Gastroesophageal sphincter (tissue), 4 donors: ENCODE data around the gene CD38. TPM values are rescaled to one million over a fixed set of nuclear protein-coding genes. Genes with fewer than 3 reads are reported as not detected.

Experiments used
- ATAC-seq: fragments of 150-250 bp; one replicate; pipeline ENCODE4 v1.9.1; 2016; ENCODE audit warnings: mild to moderate bottlenecking, moderate library complexity
- H3K27ac ChIP-seq, 4 donors: fragments of 200-600 bp; sonication (generic) in 3 of 4; 1 replicate in 3 of 4; 2 replicates in 1 of 4; pipeline ENCODE4 v1.5.1; 2016 to 2019
- H3K27me3 ChIP-seq: fragments of 200-600 bp; sonication (generic); one replicate; pipeline ENCODE4 v1.5.1; 2019
- H3K36me3 ChIP-seq, 2 donors: fragments of 200-600 bp; sonication (generic); one replicate each; pipeline ENCODE4 v1.5.1; 2019; ENCODE audit warnings: control low read depth in 1 of 2
- H3K4me1 ChIP-seq, 3 donors: fragments of 200-600 bp; sonication (generic); 1 replicate in 2 of 3; 2 replicates in 1 of 3; pipeline ENCODE4 v1.5.1; 2016 to 2019; ENCODE audit warnings: control low read depth in 2 of 3
- H3K4me3 ChIP-seq, 2 donors: fragments of 200-600 bp; sonication (generic); one replicate each; pipeline ENCODE4 v1.5.1; 2019; ENCODE audit warnings: mild to moderate bottlenecking in 1 of 2, moderate library complexity in 1 of 2
- H3K9me3 ChIP-seq, 3 donors: fragments of 200-600 bp; sonication (generic); one replicate each; pipeline ENCODE4 v1.5.1; 2017 to 2019; ENCODE audit warnings: control low read depth in 2 of 3
- CTCF ChIP-seq, 4 experiments: fragments of 200-600 bp in 2 of 4; fragments of 450-650 bp in 2 of 4; sonication (generic) in 1 of 4; IDR thresholded peaks; one replicate each; pipeline ENCODE4 v1.5.1; 2017 to 2019; ENCODE audit warnings: antibody characterized with exemption in 4 of 4, mild to moderate bottlenecking in 2 of 4, moderate library complexity in 2 of 4
- EP300 ChIP-seq: sonication (generic); formaldehyde crosslinking; IDR thresholded peaks from one replicate; pipeline ENCODE4 v1.6.1; 2017; ENCODE audit warnings: antibody characterized with exemption, mild to moderate bottlenecking
- POLR2A ChIP-seq, 2 donors: fragments of 450-650 bp; IDR thresholded peaks; one replicate each; pipeline ENCODE4 v1.6.1; 2017; ENCODE audit warnings: antibody characterized with exemption in 2 of 2, mild to moderate bottlenecking in 2 of 2, moderate library complexity in 1 of 2
- POLR2AphosphoS5 ChIP-seq: sonication (generic); formaldehyde crosslinking; IDR thresholded peaks from one replicate; pipeline ENCODE4 v1.6.1; 2017; ENCODE audit warnings: antibody characterized with exemption
- WGBS, 2 donors: methylation state at CpG; one replicate each; pipeline ENCODE4 v1.1.5; 2018; ENCODE audit warnings: low coverage in 1 of 2; 5-methylcytosine and 5-hydroxymethylcytosine counted together
- total RNA-seq, 4 donors: library from RNA; depleted of rRNA; stranded (reverse); fragments of >200 nt; gene quantifications; one replicate each; pipeline ENCODE4 v1.1.0, GENCODE V29; 2016

The CD38 gene
- total RNA-seq, 4 donors from 2014 or later: 1.0 to 5.8 (median 2.4) TPM

DNA sequence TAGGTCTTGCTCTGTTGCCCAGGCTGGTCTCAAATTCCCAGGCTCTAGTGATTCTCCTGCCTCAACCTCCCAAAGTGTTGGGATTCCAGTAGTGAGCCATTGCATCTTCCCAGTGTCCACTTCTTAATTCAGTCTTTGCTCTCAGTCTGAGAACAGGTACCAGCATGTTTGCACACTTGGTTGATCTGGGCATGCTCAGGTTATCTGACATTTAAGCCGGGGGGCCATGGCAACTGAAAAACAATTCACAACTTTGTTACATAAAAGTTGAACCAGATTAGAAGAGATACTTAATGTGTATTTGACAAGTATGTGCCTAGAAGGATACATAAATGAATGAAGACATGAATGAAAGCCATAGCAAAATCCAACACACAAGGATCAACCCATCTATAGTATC, 121.4 kb downstream of the CD38 start:
- Histone ChIP-seq H3K36me3 (no peaks in the 10 kb centered on the region), H3K27ac (no peak overlapping the region), H3K27me3 (no peaks in the 10 kb centered on the region), H3K4me3 (no peak overlapping the region), H3K4me1 (peaks cover 0 to 8% (median 3%) of the 10 kb centered on the region in 3 donors), H3K9me3 (no peaks in the 10 kb centered on the region)
- 83 to 86% methylated on average over 1 of the region's 1 CpG for WGBS, 2 donors
- no peak for ATAC-seq
- TF ChIP-seq CTCF (IDR thresholded peaks at IDR 0.05) (no peak), POLR2AphosphoS5 (no peak), EP300 (no peak), POLR2A (IDR thresholded peaks at IDR 0.05) (no peak)

DNA sequence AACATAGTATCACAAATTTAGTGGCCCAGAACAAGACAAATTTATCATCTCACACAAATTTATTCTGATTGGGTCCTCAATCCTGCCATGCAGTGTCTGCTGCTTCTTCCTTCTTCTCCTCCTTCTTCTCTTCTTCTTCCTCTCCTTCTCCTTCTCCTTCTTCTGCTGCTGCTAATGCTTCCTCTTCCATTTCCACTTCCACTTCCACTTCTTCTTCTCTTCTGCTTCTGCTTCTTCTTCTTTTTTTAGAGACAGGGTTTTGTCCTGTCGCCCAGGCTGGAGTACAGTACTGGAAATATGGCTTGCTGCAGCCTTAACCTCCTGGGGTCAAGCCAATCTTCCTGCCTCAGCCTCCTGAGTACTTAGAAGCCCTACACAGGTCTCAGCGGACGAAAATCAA, 122.9 kb downstream of the CD38 start:
- ATAC-seq: no peak
- no peaks in the 10 kb centered on the region for H3K9me3 ChIP-seq
- WGBS, 2 donors: 73 to 82% methylated on average over 3 of the region's 3 CpGs
- H3K27me3 ChIP-seq: peaks cover 1% of the 10 kb centered on the region
- peaks cover 0 to 5% (median 0%) of the 10 kb centered on the region in 3 donors for H3K4me1 ChIP-seq
- TF ChIP-seq POLR2A (IDR thresholded peaks at IDR 0.05) (no peak), EP300 (no peak), CTCF (IDR thresholded peaks at IDR 0.05) (no peak), POLR2AphosphoS5 (no peak)
- H3K36me3 ChIP-seq: no peaks in the 10 kb centered on the region
- no peak overlapping the region for H3K4me3 ChIP-seq
- no peak overlapping the region for H3K27ac ChIP-seq

- H3K4me3 ChIP-seq: no peak overlapping the region
Observed at GRCh38 chr4:15901998-15902397, 123.9 kb downstream of the CD38 start.

GRCh38 chr4:15902746-15903145, 124.6 kb downstream of the CD38 start:
- H3K36me3 ChIP-seq: no peaks in the 10 kb centered on the region
- no peaks in the 10 kb centered on the region for H3K9me3 ChIP-seq
- ATAC-seq: no peak
- peaks cover 0 to 9% (median 0%) of the 10 kb centered on the region in 3 donors for H3K4me1 ChIP-seq
- H3K27ac ChIP-seq: no peak overlapping the region
- WGBS, 2 donors: 78 to 94% methylated on average over 2 of the region's 2 CpGs
- no peak for TF ChIP-seq POLR2A (IDR thresholded peaks at IDR 0.05)
- no peak for TF ChIP-seq POLR2AphosphoS5
- no peak for TF ChIP-seq EP300
- no peak for TF ChIP-seq CTCF (IDR thresholded peaks at IDR 0.05)
- peaks cover 4% of the 10 kb centered on the region for H3K27me3 ChIP-seq
- no peak overlapping the region for H3K4me3 ChIP-seq

More at GRCh38 chr4:15901998-15902397, 123.9 kb downstream of the CD38 start:
- no peak for TF ChIP-seq POLR2A (IDR thresholded peaks at IDR 0.05)
- TF ChIP-seq CTCF (IDR thresholded peaks at IDR 0.05): no peak
- no peak for TF ChIP-seq EP300
- TF ChIP-seq POLR2AphosphoS5: no peak
- H3K4me1 ChIP-seq: peaks cover 0 to 5% (median 0%) of the 10 kb centered on the region in 3 donors
- no peaks in the 10 kb centered on the region for H3K36me3 ChIP-seq
- no peaks in the 10 kb centered on the region for H3K9me3 ChIP-seq
- ATAC-seq: no peak
- WGBS, 2 donors: 73 to 90% methylated on average over 1 to 2 of the region's 2 CpGs
- no peak overlapping the region for H3K27ac ChIP-seq
- peaks cover 4% of the 10 kb centered on the region for H3K27me3 ChIP-seq

Other genes with a start within 250 kb of the CD38 start
- 100 to 1,000 TPM in 3 of 4 donors, 10 to 100 TPM in 1; 95.9 to 191 (median 159) TPM for gene FBXL5, start 123.0 kb upstream of the CD38 start, total RNA-seq
- 10 to 100 TPM; 54.1 to 97.4 (median 72.7) TPM for gene FAM200B, start 96.5 kb upstream of the CD38 start, total RNA-seq
- 1 to 10 TPM in 3 of 4 donors, under 1 TPM in 1; 0.62 to 9.3 (median 3.3) TPM for gene BST1, start 75.3 kb upstream of the CD38 start, total RNA-seq
- gene FGFBP1, start 160.4 kb downstream of the CD38 start, total RNA-seq: 10 to 100 TPM in 1 of 4 donors, 1 to 10 TPM in 1, under 1 TPM in 2; 0.27 to 19.2 (median 0.97) TPM
- 1 to 10 TPM in 3 of 4 donors, under 1 TPM in 1; 0.62 to 5.2 (median 2.2) TPM for gene FGFBP2, start 184.8 kb downstream of the CD38 start, total RNA-seq